Smooth muscle cell (in vitro differentiated cells): ENCODE measurements around the gene MEG3. TPM values are rescaled to one million over a fixed set of nuclear protein-coding genes. Genes with fewer than 3 reads are reported as not detected.

Experiments
- DNase-seq: peaks from one replicate; lab custom pipeline; 2025; ENCODE audit not compliant: unreplicated experiment; lab: John Stamatoyannopoulos, UW
- H2AFZ ChIP-seq: fragments of 200-600 bp; sonication (generic); 2 replicates; pipeline ENCODE4 v1.6.0; 2016; ENCODE audit warnings: antibody characterized with exemption, low read depth, mild to moderate bottlenecking
- H3F3A ChIP-seq: fragments of 200-600 bp; sonication (generic); 2 replicates; pipeline ENCODE4 v1.6.0; 2017; ENCODE audit warnings: antibody characterized with exemption, low read depth
- H3K27ac ChIP-seq: fragments of 200-600 bp; sonication (generic); 2 replicates; pipeline ENCODE4 v1.5.1; 2016; ENCODE audit warnings: low read depth, mild to moderate bottlenecking
- H3K27me3 ChIP-seq: fragments of 200-600 bp; sonication (generic); 2 replicates; pipeline ENCODE4 v1.6.1; 2016; ENCODE audit warnings: low read depth, mild to moderate bottlenecking
- H3K36me3 ChIP-seq: fragments of 200-600 bp; sonication (generic); 2 replicates; pipeline ENCODE4 v1.5.1; 2016; ENCODE audit warnings: low read depth
- H3K4me1 ChIP-seq: fragments of 200-600 bp; sonication (generic); 2 replicates; pipeline ENCODE4 v1.5.1; 2016; ENCODE audit warnings: low read depth
- H3K4me2 ChIP-seq: fragments of 200-600 bp; sonication (generic); 2 replicates; pipeline ENCODE4 v1.6.0; 2016; ENCODE audit warnings: mild to moderate bottlenecking
- H3K4me3 ChIP-seq: fragments of 200-600 bp; sonication (generic); 2 replicates; pipeline ENCODE4 v1.5.1; 2016; ENCODE audit warnings: mild to moderate bottlenecking
- H3K79me2 ChIP-seq: fragments of 200-600 bp; sonication (generic); 2 replicates; pipeline ENCODE4 v1.6.0; 2016; ENCODE audit warnings: low read depth, mild to moderate bottlenecking
- H3K9ac ChIP-seq: fragments of 200-600 bp; sonication (generic); 2 replicates; pipeline ENCODE4 v1.6.0; 2016; ENCODE audit warnings: low read depth
- H3K9me3 ChIP-seq: fragments of 200-600 bp; sonication (generic); replicated peaks from 2 replicates; pipeline ENCODE4 v1.5.1; 2016; ENCODE audit warnings: low read depth
- H4K20me1 ChIP-seq: fragments of 200-600 bp; sonication (generic); 2 replicates; pipeline ENCODE4 v1.6.0; 2016; ENCODE audit warnings: low read depth
- CTCF ChIP-seq: fragments of 200-600 bp; sonication (generic); IDR thresholded peaks from 2 replicates; pipeline ENCODE4 v1.5.1; 2017; ENCODE audit warnings: borderline replicate concordance, mild to moderate bottlenecking, antibody characterized with exemption; ENCODE audit not compliant: insufficient read depth, poor library complexity, severe bottlenecking
- WGBS: methylation state at CpG from one replicate; pipeline ENCODE4 v1.1.7; 2016; ENCODE audit warnings: low lambda C conversion rate; 5-methylcytosine and 5-hydroxymethylcytosine counted together
- polyA plus RNA-seq: library from polyadenylated mRNA; unstranded; fragments of >200 nt; fragmentation: Nextera tagmentation; extraction: Ambion mirVana; gene quantifications from 2 replicates; pipeline ENCODE4 v1.2.1, GENCODE V29; 2016
- total RNA-seq: library from RNA; depleted of rRNA; stranded (reverse); fragments of >200 nt; gene quantifications from 2 replicates; pipeline ENCODE4 v1.2.3, GENCODE V29; 2014

Gene MEG3
- total and polyA plus RNA-seq, 2 experiments from 2014 or later = not detected

DNA sequence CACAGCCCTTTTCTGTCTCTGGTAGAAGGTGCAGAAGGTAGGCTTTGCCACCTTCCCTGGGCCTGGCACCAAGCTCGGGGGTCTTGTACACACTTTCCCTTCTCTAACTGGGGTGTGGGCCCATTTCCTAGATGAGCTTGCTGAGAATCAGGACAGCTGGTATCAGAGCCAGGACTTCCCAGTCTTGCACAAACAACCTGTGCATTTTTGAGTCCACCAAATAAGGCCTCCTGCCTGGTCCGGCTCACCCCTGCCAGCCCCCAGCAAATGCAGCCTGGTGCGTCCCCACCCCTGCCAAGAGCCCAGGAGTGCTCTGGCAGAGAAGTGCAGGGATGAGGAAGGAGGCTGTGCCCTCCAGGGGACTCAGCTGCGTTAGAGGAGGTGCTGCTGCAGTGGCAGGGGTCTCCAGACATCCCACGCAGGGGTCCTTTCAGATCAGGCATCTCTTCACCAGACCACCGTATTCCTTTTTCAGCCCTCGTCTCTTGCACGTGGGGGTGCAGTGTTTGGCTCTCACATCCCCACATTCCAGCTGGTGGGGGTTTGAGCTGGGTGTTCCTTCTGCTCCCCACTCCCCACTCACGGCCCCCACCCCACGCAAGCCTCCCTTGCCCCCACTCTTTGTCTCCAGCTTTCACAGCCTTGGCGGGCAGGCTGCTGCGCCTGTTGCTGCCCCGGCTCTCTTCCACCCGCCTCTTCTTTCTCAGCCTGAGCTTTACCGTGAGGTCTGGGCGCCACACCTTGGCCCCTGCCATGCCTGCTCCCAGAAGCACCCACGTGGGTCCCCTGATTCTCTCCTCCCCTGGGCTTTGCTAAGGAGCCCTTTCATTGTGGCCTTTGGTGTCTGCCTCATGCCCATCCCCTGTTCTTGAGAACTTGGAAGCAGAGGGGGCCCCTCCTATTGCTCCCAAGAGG lies 32.3 kb downstream of the MEG3 start:
- no peaks in the 10 kb centered on the region for H3K27me3 ChIP-seq
- H3K4me1 ChIP-seq = no peaks in the 10 kb centered on the region
- no peaks in the 10 kb centered on the region for H4K20me1 ChIP-seq
- no peaks in the 10 kb centered on the region for H3F3A ChIP-seq
- TF ChIP-seq CTCF = no peak
- no peak overlapping the region for H3K27ac ChIP-seq
- H3K9me3 ChIP-seq = no peaks in the 10 kb centered on the region
- H2AFZ ChIP-seq = no peak overlapping the region
- no peaks in the 10 kb centered on the region for H3K36me3 ChIP-seq
- 89% methylated on average over 16 of the region's 17 CpGs for WGBS
- no peaks in the 10 kb centered on the region for H3K79me2 ChIP-seq
- no peak overlapping the region for H3K4me2 ChIP-seq
- no peak for DNase-seq
- no peak overlapping the region for H3K9ac ChIP-seq
- no peak overlapping the region for H3K4me3 ChIP-seq

DNA sequence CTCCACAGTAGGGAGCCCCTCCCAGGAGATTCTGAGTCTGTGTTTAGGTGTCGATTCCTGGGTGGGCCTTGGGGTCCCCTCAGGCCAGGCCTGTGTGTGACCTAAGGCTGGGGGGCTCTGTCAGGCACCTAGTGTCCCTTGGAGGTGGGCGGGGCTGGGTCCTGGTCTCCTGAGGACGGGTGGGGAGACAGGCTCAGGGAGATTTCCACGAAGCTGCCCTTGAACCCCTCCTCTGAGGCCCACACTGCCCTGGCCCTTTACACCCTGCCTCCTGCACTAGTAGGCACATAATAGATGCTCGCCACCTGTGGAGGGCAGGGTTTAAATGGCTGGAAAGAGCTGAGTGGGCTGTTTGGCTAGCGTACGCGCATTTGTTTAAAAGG lies 32.9 kb downstream of the MEG3 start:
- Histone ChIP-seq H3K4me3 (no peak overlapping the region), H2AFZ (no peak overlapping the region), H3K27ac (no peak overlapping the region), H3K36me3 (no peaks in the 10 kb centered on the region), H3K4me2 (no peak overlapping the region), H3K9me3 (no peaks in the 10 kb centered on the region), H3K79me2 (no peaks in the 10 kb centered on the region), H4K20me1 (no peaks in the 10 kb centered on the region), H3K27me3 (no peaks in the 10 kb centered on the region), H3K4me1 (no peaks in the 10 kb centered on the region), H3K9ac (no peak overlapping the region), H3F3A (no peaks in the 10 kb centered on the region)
- no peak for DNase-seq
- no peak for TF ChIP-seq CTCF
- WGBS = 95% methylated on average over 8 of the region's 8 CpGs

- no peaks in the 10 kb centered on the region for H3K36me3 ChIP-seq
- TF ChIP-seq CTCF = no peak
- H3F3A ChIP-seq = no peaks in the 10 kb centered on the region
- no peak overlapping the region for H3K27ac ChIP-seq
- WGBS = 94% methylated on average over 18 of the region's 18 CpGs
- DNase-seq = no peak
- H3K9ac ChIP-seq = no peak overlapping the region
- H4K20me1 ChIP-seq = no peaks in the 10 kb centered on the region
- H3K9me3 ChIP-seq = no peaks in the 10 kb centered on the region
- H3K4me3 ChIP-seq = no peak overlapping the region
- no peaks in the 10 kb centered on the region for H3K79me2 ChIP-seq
- H2AFZ ChIP-seq = no peak overlapping the region
- H3K27me3 ChIP-seq = no peaks in the 10 kb centered on the region
- H3K4me2 ChIP-seq = no peak overlapping the region
- no peaks in the 10 kb centered on the region for H3K4me1 ChIP-seq
Measured at GRCh38 chr14:100859781-100860180, 33.9 kb downstream of the MEG3 start.

DNA sequence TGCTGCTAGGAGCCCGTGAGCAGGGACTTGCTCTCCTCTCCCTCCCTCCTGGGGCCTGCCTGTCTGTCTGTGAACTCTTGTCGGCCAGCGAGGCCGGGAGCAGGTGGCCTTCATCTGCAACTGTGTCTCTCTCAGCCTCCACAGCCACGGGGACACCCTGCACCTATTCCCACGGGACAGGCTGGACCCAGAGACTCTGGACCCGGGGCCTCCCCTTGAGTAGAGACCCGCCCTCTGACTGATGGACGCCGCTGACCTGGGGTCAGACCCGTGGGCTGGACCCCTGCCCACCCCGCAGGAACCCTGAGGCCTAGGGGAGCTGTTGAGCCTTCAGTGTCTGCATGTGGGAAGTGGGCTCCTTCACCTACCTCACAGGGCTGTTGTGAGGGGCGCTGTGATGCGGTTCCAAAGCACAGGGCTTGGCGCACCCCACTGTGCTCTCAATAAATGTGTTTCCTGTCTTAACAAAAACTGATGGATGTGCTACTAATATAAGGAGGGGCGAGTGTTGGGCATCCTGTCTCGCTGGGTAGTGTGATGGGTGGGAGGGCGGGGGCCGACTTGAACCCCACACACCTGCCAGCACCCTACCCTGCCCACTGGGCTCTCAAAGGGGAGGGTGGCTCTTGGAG lies 34.8 kb downstream of the MEG3 start:
- Histone ChIP-seq H3K79me2 (no peaks in the 10 kb centered on the region), H3K4me2 (no peak overlapping the region), H2AFZ (no peak overlapping the region), H3K36me3 (no peaks in the 10 kb centered on the region), H3F3A (no peaks in the 10 kb centered on the region), H3K4me1 (no peaks in the 10 kb centered on the region), H3K27me3 (no peaks in the 10 kb centered on the region), H4K20me1 (no peaks in the 10 kb centered on the region), H3K9me3 (no peaks in the 10 kb centered on the region), H3K27ac (no peak overlapping the region), H3K4me3 (no peak overlapping the region), H3K9ac (no peak overlapping the region)
- no peak for DNase-seq
- WGBS = 93% methylated on average over 19 of the region's 19 CpGs
- no peak for TF ChIP-seq CTCF
